Endothelial cell of umbilical vein (primary cell): ENCODE results near the gene C4orf50. TPM values are rescaled to one million over a fixed set of nuclear protein-coding genes. Genes with fewer than 3 reads are reported as not detected.

Source experiments
- BruUV-seq: library from RNA; stranded (reverse); fragments of 400-500 nt; replicated peaks from 2 replicates; lab custom pipeline; 2021; lab: Mats Ljungman, UMichigan
- CTCF ChIA-PET: fragments of 300-600, 350-600 bp; sonication (Branson Sonifier 250); formaldehyde crosslinking; loops from one replicate; lab custom pipeline; 2021; ENCODE audit warnings: antibody characterized with exemption, inconsistent platforms; lab: Charles Lee
- POLR2A ChIA-PET: fragments of 300-600, 350-600 bp; sonication (Branson Sonifier 250); formaldehyde crosslinking; loops from one replicate; lab custom pipeline; 2021; ENCODE audit warnings: antibody characterized with exemption, inconsistent platforms; lab: Charles Lee
- DNase-seq: peaks from one replicate; pipeline ENCODE4 v3.0.0-alpha.2; 2011; ENCODE audit warnings: low read depth, low spot score
- FAIRE-seq: peaks from 2 replicates; lab custom pipeline; 2011; peaks lifted over from hg19 to GRCh38; lab: Jason Lieb, UNC
- H2AFZ ChIP-seq: 2 replicates; pipeline ENCODE4 v1.6.0; 2012; ENCODE audit warnings: low read depth, low read length, control low read depth, inconsistent platforms
- H3K27ac ChIP-seq: 2 replicates; pipeline ENCODE4 v1.5.1; 2011; ENCODE audit warnings: low read depth, mild to moderate bottlenecking, control low read depth, low read length, moderate library complexity; ENCODE audit not compliant: insufficient read depth
- H3K27me3 ChIP-seq, 2 experiments: 2 replicates each; pipeline versions ENCODE4 v1.6.0 to v1.6.1; 2011; ENCODE audit warnings: low read length in 2 of 2, mixed read lengths in 1 of 2; ENCODE audit not compliant: control insufficient read depth in 2 of 2, insufficient read depth in 2 of 2
- H3K36me3 ChIP-seq, 2 experiments: 2 replicates in 1 of 2; 3 replicates in 1 of 2; pipeline ENCODE4 v1.5.1; 2011; ENCODE audit warnings: low read length in 2 of 2, mild to moderate bottlenecking in 1 of 2, moderate library complexity in 1 of 2; ENCODE audit not compliant: control insufficient read depth in 2 of 2, insufficient read depth in 2 of 2; ENCODE audit errors: extremely low read depth in 1 of 2
- H3K4me1 ChIP-seq: 3 replicates; pipeline ENCODE4 v1.5.1; 2011; ENCODE audit warnings: mild to moderate bottlenecking, low read length; ENCODE audit not compliant: control insufficient read depth, insufficient read depth; ENCODE audit errors: extremely low read depth
- H3K4me2 ChIP-seq: 2 replicates; pipeline ENCODE4 v1.6.1; 2011; ENCODE audit warnings: low read length, control low read depth, mixed read lengths; ENCODE audit not compliant: insufficient read depth
- H3K4me3 ChIP-seq, 3 experiments: fragments of 200-600 bp in 1 of 3; sonication (generic), shearing (Covaris generic) in 1 of 3; replicated peaks in 1 of 3; 2 replicates each; pipeline ENCODE4 v1.5.1; 2011 to 2016; ENCODE audit warnings: control low read depth in 3 of 3, low read length in 3 of 3, mild to moderate bottlenecking in 2 of 3, inconsistent platforms in 1 of 3, low read depth in 1 of 3, moderate library complexity in 1 of 3; ENCODE audit not compliant: insufficient read depth in 1 of 3
- H3K79me2 ChIP-seq: 2 replicates; pipeline ENCODE4 v1.6.0; 2012; ENCODE audit warnings: low read length, inconsistent platforms; ENCODE audit not compliant: control insufficient read depth, insufficient read depth
- H3K9ac ChIP-seq: replicated peaks from 2 replicates; pipeline ENCODE3; 2011; ENCODE audit warnings: low read length, control low read depth; ENCODE audit not compliant: insufficient read depth; ENCODE audit errors: extremely low read depth
- H3K9me1 ChIP-seq: replicated peaks from 3 replicates; pipeline ENCODE4 v1.6.0; 2011; ENCODE audit warnings: mild to moderate bottlenecking, low read length; ENCODE audit not compliant: control insufficient read depth, insufficient read depth; ENCODE audit errors: extremely low read depth
- H3K9me3 ChIP-seq: replicated peaks from 2 replicates; pipeline ENCODE4 v1.5.1; 2012; ENCODE audit warnings: low read length, inconsistent platforms; ENCODE audit not compliant: control insufficient read depth, insufficient read depth
- H4K20me1 ChIP-seq: replicated peaks from 2 replicates; pipeline ENCODE3; 2011; ENCODE audit warnings: mild to moderate bottlenecking, low read length; ENCODE audit not compliant: control insufficient read depth, insufficient read depth; ENCODE audit errors: extremely low read depth
- EZH2 ChIP-seq: IDR thresholded peaks from 2 replicates; pipeline ENCODE4 v1.6.1; 2012; ENCODE audit warnings: borderline replicate concordance, low read depth, mild to moderate bottlenecking, moderate library complexity, low read length, inconsistent platforms; ENCODE audit not compliant: severe bottlenecking
- FOS ChIP-seq: IDR thresholded peaks from 2 replicates; pipeline ENCODE4 v1.6.1; 2011; ENCODE audit warnings: mild to moderate bottlenecking, low read length, moderate library complexity, borderline replicate concordance; ENCODE audit not compliant: insufficient read depth
- GATA2 ChIP-seq: IDR thresholded peaks from 2 replicates; pipeline ENCODE4 v1.7.0; 2011; ENCODE audit warnings: low read depth, mild to moderate bottlenecking, moderate library complexity, mixed read lengths, low read length; ENCODE audit not compliant: insufficient read length, insufficient read depth
- JUN ChIP-seq: IDR thresholded peaks from 2 replicates; pipeline ENCODE4 v1.6.1; 2011; ENCODE audit warnings: borderline replicate concordance, low read depth; ENCODE audit not compliant: insufficient read length, insufficient read depth
- MYC ChIP-seq: IDR thresholded peaks from one replicate; pipeline ENCODE4 v1.6.1; 2011; ENCODE audit warnings: mild to moderate bottlenecking, low read depth, low read length
- POLR2A ChIP-seq: IDR thresholded peaks from 2 replicates; pipeline ENCODE4 v1.6.1; 2012; ENCODE audit warnings: low read depth, mild to moderate bottlenecking, control low read depth, low read length
- POLR2AphosphoS5 ChIP-seq: IDR thresholded peaks from 2 replicates; pipeline ENCODE4 v1.6.1; 2012; ENCODE audit warnings: low read depth, mild to moderate bottlenecking, control low read depth, low read length, moderate library complexity; ENCODE audit not compliant: insufficient read depth
- dilution Hi-C: fragments of 300-500 bp; cut with MboI; formaldehyde crosslinking; loops from one replicate; pipeline ENCODE4 v1.15.0; 2019; ENCODE audit warnings: low sequenced_read_pairs; ENCODE audit not compliant: extremely low pct_ligation_motif_present
- intact Hi-C: fragments of 100-400 bp; cut with micrococcal nuclease; formaldehyde crosslinking; loops from one replicate; pipeline ENCODE4 v1.10.0; 2022
- polyA plus RNA-seq, 4 experiments: library from polyadenylated mRNA; depleted of rRNA in 3 of 4; stranded (reverse) in 3 of 4; unstranded in 1 of 4; fragments of >200 nt; gene quantifications; 2 replicates each; pipeline versions ENCODE4 v1.2.1 to v1.2.3, GENCODE V29; 2011 to 2012; ENCODE audit warnings: missing spikeins in 1 of 4
- total RNA-seq: library from RNA; stranded (reverse); gene quantifications from 2 replicates; pipeline ENCODE4 v1.2.3, GENCODE V29; 2021
- TF ChIP-seq, protein P1 (sequence below): IDR thresholded peaks from 2 replicates; pipeline ENCODE4 v1.6.1; 2011; ENCODE audit not compliant: insufficient read depth, insufficient read length
- TF ChIP-seq, protein P2 (sequence below), 2 donors: IDR thresholded peaks; 1 replicate in 1 of 2; 2 replicates in 1 of 2; pipeline ENCODE4 v1.5.1; 2011; ENCODE audit warnings: low read length in 2 of 2, mild to moderate bottlenecking in 2 of 2, moderate library complexity in 2 of 2, control low read depth in 1 of 2, inconsistent platforms in 1 of 2, low read depth in 1 of 2; ENCODE audit not compliant: insufficient read depth in 1 of 2; ENCODE audit errors: extremely low read depth in 1 of 2

C4orf50 gene
- total and polyA plus RNA-seq, 2 donors (not counting 3 experiments of a cell fraction or from before 2014, with no cell fraction given) = not detected

- POLR2A ChIA-PET = no interaction called here
- no peak for DNase-seq
- H3K36me3 ChIP-seq = no peaks in the 10 kb centered on the region
- H3K27me3 ChIP-seq = no peaks in the 10 kb centered on the region
- H3K27ac ChIP-seq = no peak overlapping the region
- H3K4me1 ChIP-seq = no peaks in the 10 kb centered on the region
- BruUV-seq = no TSS peak
- no peaks in the 10 kb centered on the region for H3K9me3 ChIP-seq
- no peaks in the 10 kb centered on the region for H4K20me1 ChIP-seq
- no peak overlapping the region for H3K9ac ChIP-seq
- no peaks in the 10 kb centered on the region for H3K9me1 ChIP-seq
- TF ChIP-seq FOS (no peak), POLR2AphosphoS5 (no peak), EZH2 (no peak), GATA2 (no peak), MYC (no peak), POLR2A (no peak), JUN (no peak)
- TF ChIP-seq, protein P1, sequence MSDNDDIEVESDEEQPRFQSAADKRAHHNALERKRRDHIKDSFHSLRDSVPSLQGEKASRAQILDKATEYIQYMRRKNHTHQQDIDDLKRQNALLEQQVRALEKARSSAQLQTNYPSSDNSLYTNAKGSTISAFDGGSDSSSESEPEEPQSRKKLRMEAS = no peak
- TF ChIP-seq, protein P2, sequence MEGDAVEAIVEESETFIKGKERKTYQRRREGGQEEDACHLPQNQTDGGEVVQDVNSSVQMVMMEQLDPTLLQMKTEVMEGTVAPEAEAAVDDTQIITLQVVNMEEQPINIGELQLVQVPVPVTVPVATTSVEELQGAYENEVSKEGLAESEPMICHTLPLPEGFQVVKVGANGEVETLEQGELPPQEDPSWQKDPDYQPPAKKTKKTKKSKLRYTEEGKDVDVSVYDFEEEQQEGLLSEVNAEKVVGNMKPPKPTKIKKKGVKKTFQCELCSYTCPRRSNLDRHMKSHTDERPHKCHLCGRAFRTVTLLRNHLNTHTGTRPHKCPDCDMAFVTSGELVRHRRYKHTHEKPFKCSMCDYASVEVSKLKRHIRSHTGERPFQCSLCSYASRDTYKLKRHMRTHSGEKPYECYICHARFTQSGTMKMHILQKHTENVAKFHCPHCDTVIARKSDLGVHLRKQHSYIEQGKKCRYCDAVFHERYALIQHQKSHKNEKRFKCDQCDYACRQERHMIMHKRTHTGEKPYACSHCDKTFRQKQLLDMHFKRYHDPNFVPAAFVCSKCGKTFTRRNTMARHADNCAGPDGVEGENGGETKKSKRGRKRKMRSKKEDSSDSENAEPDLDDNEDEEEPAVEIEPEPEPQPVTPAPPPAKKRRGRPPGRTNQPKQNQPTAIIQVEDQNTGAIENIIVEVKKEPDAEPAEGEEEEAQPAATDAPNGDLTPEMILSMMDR (IDR thresholded peaks at IDR 0.05; ENCODE audit: extremely low read depth in 1 of 2, insufficient read depth in 1 of 2, low read depth in 1 of 2, low read length in 2 of 2) = no peak
- no peak overlapping the region for H3K4me3 ChIP-seq
- H3K79me2 ChIP-seq = no peaks in the 10 kb centered on the region
- FAIRE-seq = no peak
- no peak overlapping the region for H3K4me2 ChIP-seq
- dilution Hi-C loops = no loop called here
- H2AFZ ChIP-seq = no peak overlapping the region
- intact Hi-C loops = no loop called here
- CTCF ChIA-PET = no interaction called here
Measured at GRCh38 chr4:5878359-5878758, 139.9 kb downstream of the C4orf50 start.
